ENCODE results near the gene RRBP1. TPM values are rescaled to one million over a fixed set of nuclear protein-coding genes. Genes with fewer than 3 reads are reported as not detected.

The RRBP1 gene
- total and polyA plus RNA-seq, 4 donors, result 75.4 to 202 (median 130) TPM

GRCh38 chr20:17726902-17727301 is 44.9 kb upstream of the RRBP1 start:
- Histone ChIP-seq H3K9ac (ENCODE audit: low read depth in 1 of 2, low read length in 2 of 2) (no peak overlapping the region), H3K4me3 (ENCODE audit: low read depth in 1 of 3, low read length in 3 of 3) (no peak overlapping the region), H3K36me3 (ENCODE audit: control insufficient read depth in 4 of 4, insufficient read depth in 3 of 4, low read depth in 1 of 4, low read length in 3 of 4) (no peaks in the 10 kb centered on the region), H3K27ac (ENCODE audit: low read depth in 1 of 2, low read length in 2 of 2) (no peak overlapping the region), H3K4me1 (ENCODE audit: control insufficient read depth in 4 of 4, insufficient read depth in 4 of 4, low read length in 3 of 4) (peaks cover 0 to 3% (median under 1%) of the 10 kb centered on the region in 4 donors), H3K27me3 (ENCODE audit: control insufficient read depth in 4 of 4, insufficient read depth in 4 of 4, low read length in 3 of 4) (no peaks in the 10 kb centered on the region), H3K9me3 (ENCODE audit: control insufficient read depth in 4 of 4, low read length in 3 of 4) (no peaks in the 10 kb centered on the region)
- TF ChIP-seq RAD21 (IDR thresholded peaks at IDR 0.05) (no peak), FOXA1 (IDR thresholded peaks at IDR 0.05) (no peak), GABPA (IDR thresholded peaks at IDR 0.05 in 1 of 2, conservative IDR thresholded peaks at IDR 0.05 in 1 of 2) (no peak), CTCF (IDR thresholded peaks at IDR 0.05; ENCODE audit: low read depth, low read length, missing input control) (no peak), REST (IDR thresholded peaks at IDR 0.05) (no peak), HNF4A (conservative IDR thresholded peaks at IDR 0.05) (no peak), JUND (IDR thresholded peaks at IDR 0.05) (no peak), EGR1 (IDR thresholded peaks at IDR 0.05; ENCODE audit: low read depth in 2 of 2) (no peak), RXRA (IDR thresholded peaks at IDR 0.05) (no peak), FOXA2 (IDR thresholded peaks at IDR 0.05) (no peak), TAF1 (conservative IDR thresholded peaks at IDR 0.05) (no peak), SP1 (IDR thresholded peaks at IDR 0.05) (no peak), NR2F2 (IDR thresholded peaks at IDR 0.05) (no peak), YY1 (IDR thresholded peaks at IDR 0.05) (no peak), HNF4G (IDR thresholded peaks at IDR 0.05) (no peak)
- TF ChIP-seq, protein P1, sequence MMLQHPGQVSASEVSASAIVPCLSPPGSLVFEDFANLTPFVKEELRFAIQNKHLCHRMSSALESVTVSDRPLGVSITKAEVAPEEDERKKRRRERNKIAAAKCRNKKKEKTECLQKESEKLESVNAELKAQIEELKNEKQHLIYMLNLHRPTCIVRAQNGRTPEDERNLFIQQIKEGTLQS (IDR thresholded peaks at IDR 0.05), result no peak
- TF ChIP-seq, protein P2, sequence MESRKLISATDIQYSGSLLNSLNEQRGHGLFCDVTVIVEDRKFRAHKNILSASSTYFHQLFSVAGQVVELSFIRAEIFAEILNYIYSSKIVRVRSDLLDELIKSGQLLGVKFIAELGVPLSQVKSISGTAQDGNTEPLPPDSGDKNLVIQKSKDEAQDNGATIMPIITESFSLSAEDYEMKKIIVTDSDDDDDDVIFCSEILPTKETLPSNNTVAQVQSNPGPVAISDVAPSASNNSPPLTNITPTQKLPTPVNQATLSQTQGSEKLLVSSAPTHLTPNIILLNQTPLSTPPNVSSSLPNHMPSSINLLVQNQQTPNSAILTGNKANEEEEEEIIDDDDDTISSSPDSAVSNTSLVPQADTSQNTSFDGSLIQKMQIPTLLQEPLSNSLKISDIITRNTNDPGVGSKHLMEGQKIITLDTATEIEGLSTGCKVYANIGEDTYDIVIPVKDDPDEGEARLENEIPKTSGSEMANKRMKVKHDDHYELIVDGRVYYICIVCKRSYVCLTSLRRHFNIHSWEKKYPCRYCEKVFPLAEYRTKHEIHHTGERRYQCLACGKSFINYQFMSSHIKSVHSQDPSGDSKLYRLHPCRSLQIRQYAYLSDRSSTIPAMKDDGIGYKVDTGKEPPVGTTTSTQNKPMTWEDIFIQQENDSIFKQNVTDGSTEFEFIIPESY (IDR thresholded peaks at IDR 0.05), result no peak
- TF ChIP-seq, protein P3, sequence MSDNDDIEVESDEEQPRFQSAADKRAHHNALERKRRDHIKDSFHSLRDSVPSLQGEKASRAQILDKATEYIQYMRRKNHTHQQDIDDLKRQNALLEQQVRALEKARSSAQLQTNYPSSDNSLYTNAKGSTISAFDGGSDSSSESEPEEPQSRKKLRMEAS (IDR thresholded peaks at IDR 0.05), result no peak
- DNase-seq (ENCODE audit: low spot score), result no peak
- WGBS, result 90% methylated on average over 4 of the region's 4 CpGs
